Mesodermal cell (in vitro differentiated cells): ENCODE results near the gene CRTC1.

Experiments used
- H3K27ac ChIP-seq: 2 replicates; pipeline ENCODE4 v1.7.0; 2013; ENCODE audit warnings: mild to moderate bottlenecking, low read depth, low read length, moderate library complexity; ENCODE audit not compliant: severe bottlenecking
- H3K36me3 ChIP-seq: 2 replicates; pipeline ENCODE4 v1.7.1; 2013; ENCODE audit warnings: mild to moderate bottlenecking, low read length, moderate library complexity; ENCODE audit not compliant: control insufficient read depth, insufficient read depth
- H3K4me1 ChIP-seq: one replicate; pipeline ENCODE4 v1.7.1; 2013; ENCODE audit warnings: mild to moderate bottlenecking, low read length; ENCODE audit not compliant: insufficient read depth, control insufficient read depth, poor library complexity, severe bottlenecking
- H3K4me3 ChIP-seq: 2 replicates; pipeline ENCODE4 v1.7.0; 2013; ENCODE audit warnings: low read length, control low read depth, mild to moderate bottlenecking; ENCODE audit not compliant: insufficient read depth, poor library complexity, severe bottlenecking; ENCODE audit errors: extremely low read depth
- H3K9me3 ChIP-seq: 2 replicates; pipeline ENCODE4 v1.7.1; 2013; ENCODE audit warnings: mild to moderate bottlenecking, low read length, moderate library complexity; ENCODE audit not compliant: control insufficient read depth
- WGBS, 2 experiments: methylation state at CpG; one replicate each; pipeline ENCODE4 v1.1.5; 2013; ENCODE audit warnings: missing lambda C conversion rate in 2 of 2; ENCODE audit not compliant: insufficient coverage in 2 of 2; 5-methylcytosine and 5-hydroxymethylcytosine counted together

CRTC1 gene

GRCh38 chr19:18662972-18663732, 20.3 kb upstream of the CRTC1 start:
- peaks cover 13% of the 10 kb centered on the region for H3K36me3 ChIP-seq
- no peaks in the 10 kb centered on the region for H3K9me3 ChIP-seq
- WGBS, 2 experiments, result 72 to 78% methylated on average over 12 to 14 of the region's 15 CpGs
- peaks cover 59% of the 10 kb centered on the region for H3K4me1 ChIP-seq
- H3K27ac ChIP-seq, result peak overlapping the region; percentile 5
- no peak overlapping the region for H3K4me3 ChIP-seq

- Histone ChIP-seq H3K4me3 (no peak overlapping the region), H3K4me1 (peaks cover 50% of the 10 kb centered on the region), H3K36me3 (peaks cover 22% of the 10 kb centered on the region), H3K9me3 (no peaks in the 10 kb centered on the region), H3K27ac (no peak overlapping the region)
- WGBS, 2 experiments, result 87 to 96% methylated on average over 8 to 11 of the region's 14 CpGs
These were observed 19.4 kb upstream of the CRTC1 start for GRCh38 chr19:18663940-18664530.

- H3K9me3 ChIP-seq, result no peaks in the 10 kb centered on the region
- no peak overlapping the region for H3K27ac ChIP-seq
- H3K4me3 ChIP-seq, result no peak overlapping the region
- WGBS, 2 experiments, result 95 to 96% methylated on average over 22 of the region's 22 CpGs
- peaks cover 25% of the 10 kb centered on the region for H3K36me3 ChIP-seq
- H3K4me1 ChIP-seq, result peaks cover 40% of the 10 kb centered on the region
These were observed 17.7 kb upstream of the CRTC1 start for GRCh38 chr19:18665771-18666202.

GRCh38 chr19:18666317-18666716, 17.2 kb upstream of the CRTC1 start:
- 86 to 89% methylated on average over 10 to 12 of the region's 12 CpGs for WGBS, 2 experiments
- Histone ChIP-seq H3K9me3 (no peaks in the 10 kb centered on the region), H3K36me3 (peaks cover 25% of the 10 kb centered on the region), H3K4me1 (peaks cover 35% of the 10 kb centered on the region), H3K27ac (no peak overlapping the region), H3K4me3 (no peak overlapping the region)

- Histone ChIP-seq H3K9me3 (no peaks in the 10 kb centered on the region), H3K4me1 (peaks cover 30% of the 10 kb centered on the region), H3K27ac (no peak overlapping the region), H3K36me3 (peaks cover 23% of the 10 kb centered on the region), H3K4me3 (no peak overlapping the region)
- WGBS, 2 experiments, result 93 to 98% methylated on average over 5 of the region's 5 CpGs
These were observed 16.7 kb upstream of the CRTC1 start for GRCh38 chr19:18666784-18667183.

GRCh38 chr19:18667531-18668251, 15.8 kb upstream of the CRTC1 start:
- 96% methylated on average over 55 of the region's 55 CpGs for WGBS, 2 experiments
- peaks cover 28% of the 10 kb centered on the region for H3K4me1 ChIP-seq
- H3K9me3 ChIP-seq, result no peaks in the 10 kb centered on the region
- H3K4me3 ChIP-seq, result no peak overlapping the region
- peaks cover 19% of the 10 kb centered on the region for H3K36me3 ChIP-seq
- H3K27ac ChIP-seq, result no peak overlapping the region

- H3K36me3 ChIP-seq, result peaks cover 19% of the 10 kb centered on the region
- H3K9me3 ChIP-seq, result no peaks in the 10 kb centered on the region
- peaks cover 22% of the 10 kb centered on the region for H3K4me1 ChIP-seq
- H3K27ac ChIP-seq, result no peak overlapping the region
- no peak overlapping the region for H3K4me3 ChIP-seq
- WGBS, 2 experiments, result 97 to 98% methylated on average over 36 to 38 of the region's 38 CpGs
These were observed 15.2 kb upstream of the CRTC1 start for GRCh38 chr19:18668252-18668631.

- 95 to 96% methylated on average over 58 of the region's 58 CpGs for WGBS, 2 experiments
- Histone ChIP-seq H3K4me1 (peaks cover 16% of the 10 kb centered on the region), H3K4me3 (no peak overlapping the region), H3K36me3 (peaks cover 19% of the 10 kb centered on the region), H3K9me3 (no peaks in the 10 kb centered on the region), H3K27ac (no peak overlapping the region)
These were observed 14.5 kb upstream of the CRTC1 start for GRCh38 chr19:18668744-18669523.

GRCh38 chr19:18669524-18669817, 14.0 kb upstream of the CRTC1 start:
- 80 to 90% methylated on average over 3 to 11 of the region's 12 CpGs for WGBS, 2 experiments
- H3K27ac ChIP-seq, result no peak overlapping the region

GRCh38 chr19:18669883-18670282, 13.6 kb upstream of the CRTC1 start:
- H3K27ac ChIP-seq, result no peak overlapping the region
- peaks cover 19% of the 10 kb centered on the region for H3K36me3 ChIP-seq
- H3K4me3 ChIP-seq, result no peak overlapping the region
- H3K4me1 ChIP-seq, result peaks cover 11% of the 10 kb centered on the region
- 89 to 92% methylated on average over 8 to 11 of the region's 11 CpGs for WGBS, 2 experiments
- no peaks in the 10 kb centered on the region for H3K9me3 ChIP-seq

More at GRCh38 chr19:18669524-18669817, 14.0 kb upstream of the CRTC1 start:
- no peaks in the 10 kb centered on the region for H3K9me3 ChIP-seq
- H3K4me1 ChIP-seq, result peaks cover 11% of the 10 kb centered on the region
- no peak overlapping the region for H3K4me3 ChIP-seq
- H3K36me3 ChIP-seq, result peaks cover 19% of the 10 kb centered on the region
